Measurements from ENCODE around the gene WIPF2. TPM values are rescaled to one million over a fixed set of nuclear protein-coding genes. Genes with fewer than 3 reads are reported as not detected.
A peak's percentile ranks its signal among the peaks of the same experiment; 100 is the strongest.

Gene WIPF2
- total RNA-seq, 1 donor from 2014 or later, result 32.2 TPM

DNA sequence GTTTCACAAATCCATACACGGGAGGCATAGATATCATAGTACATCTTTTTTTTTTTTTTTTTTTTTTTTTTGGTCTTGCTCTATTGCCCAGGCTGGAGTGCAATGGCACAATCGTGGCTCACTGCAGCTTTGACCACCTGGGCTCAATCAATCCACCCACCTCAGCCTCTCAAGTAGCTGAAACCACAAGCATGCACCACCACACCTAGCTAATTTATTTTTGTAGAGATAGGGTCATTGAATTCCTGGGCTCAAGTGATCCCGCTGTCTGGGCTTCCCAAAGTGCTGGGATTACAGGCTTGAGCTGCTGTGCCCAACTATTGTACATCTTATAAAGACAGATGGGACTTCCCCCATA lies 45.3 kb upstream of the WIPF2 start:
- Mint-ChIP-seq H3K4me1 (ENCODE audit: unreplicated experiment) (peaks cover 6% of the 10 kb centered on the region), H3K4me3 (ENCODE audit: unreplicated experiment) (peak overlapping the region; percentile 33), H3K27me3 (ENCODE audit: unreplicated experiment) (peaks cover 2% of the 10 kb centered on the region), H3K27ac (ENCODE audit: unreplicated experiment) (no peak overlapping the region), H3K36me3 (ENCODE audit: low read depth, unreplicated experiment) (peaks cover 52% of the 10 kb centered on the region), H3K9me3 (ENCODE audit: unreplicated experiment) (no peaks in the 10 kb centered on the region)
- no peak for DNase-seq (ENCODE audit: low spot score)
- TF ChIP-seq, protein P1, sequence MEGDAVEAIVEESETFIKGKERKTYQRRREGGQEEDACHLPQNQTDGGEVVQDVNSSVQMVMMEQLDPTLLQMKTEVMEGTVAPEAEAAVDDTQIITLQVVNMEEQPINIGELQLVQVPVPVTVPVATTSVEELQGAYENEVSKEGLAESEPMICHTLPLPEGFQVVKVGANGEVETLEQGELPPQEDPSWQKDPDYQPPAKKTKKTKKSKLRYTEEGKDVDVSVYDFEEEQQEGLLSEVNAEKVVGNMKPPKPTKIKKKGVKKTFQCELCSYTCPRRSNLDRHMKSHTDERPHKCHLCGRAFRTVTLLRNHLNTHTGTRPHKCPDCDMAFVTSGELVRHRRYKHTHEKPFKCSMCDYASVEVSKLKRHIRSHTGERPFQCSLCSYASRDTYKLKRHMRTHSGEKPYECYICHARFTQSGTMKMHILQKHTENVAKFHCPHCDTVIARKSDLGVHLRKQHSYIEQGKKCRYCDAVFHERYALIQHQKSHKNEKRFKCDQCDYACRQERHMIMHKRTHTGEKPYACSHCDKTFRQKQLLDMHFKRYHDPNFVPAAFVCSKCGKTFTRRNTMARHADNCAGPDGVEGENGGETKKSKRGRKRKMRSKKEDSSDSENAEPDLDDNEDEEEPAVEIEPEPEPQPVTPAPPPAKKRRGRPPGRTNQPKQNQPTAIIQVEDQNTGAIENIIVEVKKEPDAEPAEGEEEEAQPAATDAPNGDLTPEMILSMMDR (IDR thresholded peaks at IDR 0.05; ENCODE audit: unreplicated experiment), result no peak

DNA sequence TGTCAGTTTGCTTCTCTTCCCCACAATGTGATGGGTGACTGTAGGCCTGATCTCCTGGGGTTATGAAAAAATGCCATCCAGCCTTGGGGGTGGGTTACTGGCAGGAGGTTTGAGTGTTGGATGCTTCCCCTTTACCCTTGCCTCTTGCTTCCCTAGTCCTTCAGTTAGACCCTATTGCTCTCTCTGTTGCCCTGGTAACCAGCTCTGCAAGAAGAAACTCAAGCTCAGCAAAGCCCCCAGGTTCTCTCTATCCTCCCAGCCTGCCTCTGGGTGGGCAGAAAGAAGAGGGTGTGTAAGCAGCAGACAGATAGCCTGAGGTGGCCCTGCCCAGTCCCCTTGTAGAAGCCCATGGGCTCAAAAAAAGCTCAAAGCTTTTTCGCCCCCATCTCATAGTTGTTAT lies 44.6 kb upstream of the WIPF2 start:
- Mint-ChIP-seq H3K36me3 (ENCODE audit: low read depth, unreplicated experiment) (peaks cover 45% of the 10 kb centered on the region), H3K9me3 (ENCODE audit: unreplicated experiment) (no peaks in the 10 kb centered on the region), H3K4me3 (ENCODE audit: unreplicated experiment) (peak overlapping the region; percentile 31), H3K27me3 (ENCODE audit: unreplicated experiment) (peaks cover 2% of the 10 kb centered on the region), H3K27ac (ENCODE audit: unreplicated experiment) (no peak overlapping the region), H3K4me1 (ENCODE audit: unreplicated experiment) (peaks cover 6% of the 10 kb centered on the region)
- TF ChIP-seq, protein P1 (IDR thresholded peaks at IDR 0.05; ENCODE audit: unreplicated experiment), result no peak
- DNase-seq (ENCODE audit: low spot score), result no peak

DNA sequence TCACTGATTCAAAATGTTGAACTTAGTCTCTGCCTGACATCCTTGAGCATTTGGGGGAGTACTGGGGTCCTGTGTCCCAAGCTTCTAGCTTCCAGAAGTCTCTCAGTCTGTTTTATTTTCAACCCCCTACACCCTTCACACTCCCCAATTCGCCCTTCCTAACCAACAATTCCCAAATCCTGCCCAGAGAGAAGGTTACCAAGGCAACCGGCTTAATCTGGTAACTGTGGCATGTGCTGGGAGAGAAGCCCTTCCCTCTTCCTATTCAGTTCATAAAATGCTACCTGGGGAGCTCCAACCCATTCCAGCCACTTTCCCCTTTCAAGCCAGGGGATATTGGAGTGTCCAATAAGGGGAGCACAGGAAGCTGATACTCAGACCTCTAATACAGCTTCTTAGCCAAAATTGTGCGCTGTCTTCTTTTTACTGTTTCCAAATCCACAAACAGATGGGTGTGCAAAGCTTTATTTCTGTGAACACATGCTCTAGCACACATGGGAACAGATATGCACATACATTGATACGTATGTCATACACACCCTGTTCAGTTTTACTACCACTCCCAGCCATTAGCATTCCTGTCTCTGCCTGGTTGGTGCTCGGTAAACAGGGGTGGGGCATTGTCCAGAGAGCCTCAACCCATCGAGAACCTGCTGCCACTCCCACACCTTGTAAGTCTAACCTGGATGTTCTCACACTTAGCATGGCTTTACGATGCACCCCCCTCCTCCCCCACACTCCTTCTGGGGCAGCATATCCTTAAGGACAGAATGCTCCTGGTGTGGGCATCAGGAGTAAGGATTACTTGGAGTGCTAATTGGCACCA lies 43.0 kb upstream of the WIPF2 start:
- Mint-ChIP-seq H3K9me3 (ENCODE audit: unreplicated experiment) (no peaks in the 10 kb centered on the region), H3K4me3 (ENCODE audit: unreplicated experiment) (no peak overlapping the region), H3K27ac (ENCODE audit: unreplicated experiment) (no peak overlapping the region), H3K36me3 (ENCODE audit: low read depth, unreplicated experiment) (peaks cover 37% of the 10 kb centered on the region), H3K4me1 (ENCODE audit: unreplicated experiment) (peaks cover 10% of the 10 kb centered on the region), H3K27me3 (ENCODE audit: unreplicated experiment) (peaks cover 6% of the 10 kb centered on the region)
- no peak for DNase-seq (ENCODE audit: low spot score)
- TF ChIP-seq, protein P1 (IDR thresholded peaks at IDR 0.05; ENCODE audit: unreplicated experiment), result no peak

DNA sequence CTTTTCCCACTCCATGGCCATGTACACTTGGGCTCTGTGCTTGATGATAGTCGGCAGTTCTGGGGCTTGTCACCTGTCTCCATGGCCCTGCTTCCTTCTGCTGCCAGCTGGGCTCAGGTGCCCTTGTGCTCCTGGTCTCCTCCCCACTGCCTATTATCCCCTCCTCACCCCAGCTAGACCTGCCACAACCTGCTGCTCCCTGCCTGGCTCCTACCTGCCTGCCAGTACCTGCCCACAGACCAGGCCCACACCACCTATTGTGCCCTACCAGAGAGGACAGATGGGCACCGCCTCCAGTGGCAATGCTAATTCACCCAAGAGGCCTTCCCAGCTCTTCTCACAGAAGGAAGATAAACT lies 42.4 kb upstream of the WIPF2 start:
- H3K36me3 Mint-ChIP-seq (ENCODE audit: low read depth, unreplicated experiment), result peaks cover 31% of the 10 kb centered on the region
- H3K27ac Mint-ChIP-seq (ENCODE audit: unreplicated experiment), result no peak overlapping the region
- H3K27me3 Mint-ChIP-seq (ENCODE audit: unreplicated experiment), result peaks cover 6% of the 10 kb centered on the region
- peak overlapping the region; percentile 73 for H3K4me3 Mint-ChIP-seq (ENCODE audit: unreplicated experiment)
- TF ChIP-seq, protein P1 (IDR thresholded peaks at IDR 0.05; ENCODE audit: unreplicated experiment), result no peak
- no peak for DNase-seq (ENCODE audit: low spot score)
- no peaks in the 10 kb centered on the region for H3K9me3 Mint-ChIP-seq (ENCODE audit: unreplicated experiment)
- peaks cover 10% of the 10 kb centered on the region for H3K4me1 Mint-ChIP-seq (ENCODE audit: unreplicated experiment)

DNA sequence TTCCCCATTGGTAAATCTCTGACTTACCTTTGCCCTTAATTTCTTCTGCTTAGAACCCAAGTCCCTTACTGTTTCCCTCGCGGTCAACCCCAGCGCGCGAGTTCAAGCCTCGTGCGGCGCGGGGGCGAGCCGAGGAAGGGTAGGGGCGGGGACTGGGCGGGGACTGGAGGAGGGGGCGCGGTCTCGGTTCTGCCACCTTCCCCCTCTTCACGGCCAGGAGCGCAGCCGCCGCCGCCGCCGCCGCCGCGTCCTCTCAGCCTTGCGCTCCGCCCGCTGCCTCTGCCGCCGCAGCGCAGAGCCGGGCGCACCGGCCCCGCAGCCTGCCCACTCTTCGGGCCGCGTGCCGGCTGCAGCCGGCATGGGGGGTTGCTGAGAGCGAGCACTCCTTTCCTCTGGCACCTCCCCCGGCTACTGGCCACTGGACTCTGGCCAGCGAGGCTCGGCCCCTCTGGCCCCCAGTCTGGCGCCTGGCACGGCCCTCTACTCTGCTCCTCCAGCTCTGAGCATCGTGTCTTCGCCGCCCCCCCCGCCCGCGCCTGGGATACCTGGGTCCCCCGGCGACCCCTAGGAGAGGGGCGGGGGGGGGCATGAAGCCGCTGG lies 41.7 kb upstream of the WIPF2 start, which contains the start of gene RAPGEFL1:
RAPGEFL1 (plus strand) TSS at position 196 of the 600 bp plus-strand sequence; CDS start at position 588, 392 bp downstream.
- DNase-seq (ENCODE audit: low spot score), result peak; percentile 75
- peaks cover 10% of the 10 kb centered on the region for H3K4me1 Mint-ChIP-seq (ENCODE audit: unreplicated experiment)
- TF ChIP-seq, protein P1 (IDR thresholded peaks at IDR 0.05; ENCODE audit: unreplicated experiment), result no peak
- peak within 1 kb of the TSS; percentile 73 for H3K4me3 Mint-ChIP-seq (ENCODE audit: unreplicated experiment)
- H3K27me3 Mint-ChIP-seq (ENCODE audit: unreplicated experiment), result peaks cover 6% of the 10 kb centered on the region
- no peak within 1 kb of the TSS for H3K27ac Mint-ChIP-seq (ENCODE audit: unreplicated experiment)
- H3K9me3 Mint-ChIP-seq (ENCODE audit: unreplicated experiment), result no peaks in the 10 kb centered on the region
- H3K36me3 Mint-ChIP-seq (ENCODE audit: low read depth, unreplicated experiment), result peaks cover 26% of the 10 kb centered on the region
